ENCODE results near the gene BCL6. TPM values are rescaled to one million over a fixed set of nuclear protein-coding genes. Genes with fewer than 3 reads are reported as not detected.
A peak's percentile ranks its signal among the peaks of the same experiment; 100 is the strongest.

The BCL6 gene
- total and polyA plus RNA-seq, 2 experiments from 2014 or later = 2.6 to 5.9 TPM

DNA sequence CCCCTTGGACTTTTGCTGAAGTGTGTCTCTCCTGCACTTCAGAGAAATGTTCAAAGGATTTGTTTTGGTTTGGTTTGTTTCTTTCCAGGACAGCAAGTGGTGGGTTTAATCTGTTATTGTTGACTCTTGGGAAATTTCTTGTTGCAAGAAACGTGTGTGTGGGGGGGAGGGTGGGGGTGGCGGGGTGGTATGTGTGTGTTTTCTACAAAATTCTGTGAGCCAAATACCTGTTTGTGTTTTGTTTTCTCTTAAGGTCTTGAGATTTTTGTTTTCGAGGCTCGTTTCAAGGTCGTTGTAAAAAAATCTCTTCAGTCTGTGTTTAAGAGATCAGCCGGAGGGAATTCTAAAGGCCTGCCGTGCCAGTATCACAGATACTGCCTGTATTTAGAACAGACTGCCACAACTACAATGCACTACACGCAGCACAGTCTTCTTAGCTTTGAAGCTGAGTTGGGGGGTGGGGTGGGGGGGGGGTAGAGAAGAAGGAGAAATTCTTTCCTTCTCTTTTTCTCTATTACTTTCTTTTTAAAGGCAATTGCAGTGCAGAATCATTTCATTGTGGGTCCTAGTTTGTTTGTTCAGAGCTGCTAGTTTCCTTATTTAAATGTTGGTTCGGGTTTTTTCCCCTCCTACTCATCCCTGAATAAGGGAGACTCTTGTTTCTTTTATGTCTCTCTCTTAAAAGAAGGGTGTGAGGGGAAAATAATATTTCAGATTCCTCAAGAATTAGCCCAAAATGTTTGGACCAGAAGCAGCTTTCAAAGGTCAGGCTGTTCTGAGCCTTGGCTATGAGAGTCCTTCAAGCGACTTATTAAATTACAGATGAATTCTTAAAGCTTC is 1.4 kb upstream of the BCL6 start:
- no peaks in the 10 kb centered on the region for H4K20me1 ChIP-seq (replicated peaks; ENCODE audit: insufficient read depth)
- H3K4me3 ChIP-seq = peak overlapping the region; percentile 83
- peak; percentile 69 for DNase-seq (ENCODE audit: low spot score)
- H3K79me2 ChIP-seq (replicated peaks; ENCODE audit: insufficient read depth) = 0 out of 2 replicates have a peak, but pooled peaks cover 3% of the 10 kb centered on the region
- H3K27ac Mint-ChIP-seq = peak overlapping the region; percentile 100
- no peaks in the 10 kb centered on the region for H3K9me2 ChIP-seq (ENCODE audit: insufficient read depth)
- H3K4me1 Mint-ChIP-seq = peaks cover 69% of the 10 kb centered on the region
- H3K4me2 ChIP-seq = peak overlapping the region; percentile 92
- peaks cover 27% of the 10 kb centered on the region for H3K27me3 ChIP-seq (ENCODE audit: insufficient read depth)
- TF ChIP-seq CREB1 (CRISPR knock-in tag; IDR thresholded peaks at IDR 0.05; ENCODE audit: low read depth) (no peak), NANOG (IDR thresholded peaks at IDR 0.05; ENCODE audit: borderline replicate concordance) (no peak), EZH2phosphoT487 (IDR thresholded peaks at IDR 0.05; ENCODE audit: unreplicated experiment) (no peak), JUNB (IDR thresholded peaks at IDR 0.05; ENCODE audit: unreplicated experiment) (no peak)
- TF ChIP-seq, protein P1, sequence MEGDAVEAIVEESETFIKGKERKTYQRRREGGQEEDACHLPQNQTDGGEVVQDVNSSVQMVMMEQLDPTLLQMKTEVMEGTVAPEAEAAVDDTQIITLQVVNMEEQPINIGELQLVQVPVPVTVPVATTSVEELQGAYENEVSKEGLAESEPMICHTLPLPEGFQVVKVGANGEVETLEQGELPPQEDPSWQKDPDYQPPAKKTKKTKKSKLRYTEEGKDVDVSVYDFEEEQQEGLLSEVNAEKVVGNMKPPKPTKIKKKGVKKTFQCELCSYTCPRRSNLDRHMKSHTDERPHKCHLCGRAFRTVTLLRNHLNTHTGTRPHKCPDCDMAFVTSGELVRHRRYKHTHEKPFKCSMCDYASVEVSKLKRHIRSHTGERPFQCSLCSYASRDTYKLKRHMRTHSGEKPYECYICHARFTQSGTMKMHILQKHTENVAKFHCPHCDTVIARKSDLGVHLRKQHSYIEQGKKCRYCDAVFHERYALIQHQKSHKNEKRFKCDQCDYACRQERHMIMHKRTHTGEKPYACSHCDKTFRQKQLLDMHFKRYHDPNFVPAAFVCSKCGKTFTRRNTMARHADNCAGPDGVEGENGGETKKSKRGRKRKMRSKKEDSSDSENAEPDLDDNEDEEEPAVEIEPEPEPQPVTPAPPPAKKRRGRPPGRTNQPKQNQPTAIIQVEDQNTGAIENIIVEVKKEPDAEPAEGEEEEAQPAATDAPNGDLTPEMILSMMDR (conservative IDR thresholded peaks at IDR 0.05; ENCODE audit: low read depth in 2 of 2) = no peak
- TF ChIP-seq, protein P2, sequence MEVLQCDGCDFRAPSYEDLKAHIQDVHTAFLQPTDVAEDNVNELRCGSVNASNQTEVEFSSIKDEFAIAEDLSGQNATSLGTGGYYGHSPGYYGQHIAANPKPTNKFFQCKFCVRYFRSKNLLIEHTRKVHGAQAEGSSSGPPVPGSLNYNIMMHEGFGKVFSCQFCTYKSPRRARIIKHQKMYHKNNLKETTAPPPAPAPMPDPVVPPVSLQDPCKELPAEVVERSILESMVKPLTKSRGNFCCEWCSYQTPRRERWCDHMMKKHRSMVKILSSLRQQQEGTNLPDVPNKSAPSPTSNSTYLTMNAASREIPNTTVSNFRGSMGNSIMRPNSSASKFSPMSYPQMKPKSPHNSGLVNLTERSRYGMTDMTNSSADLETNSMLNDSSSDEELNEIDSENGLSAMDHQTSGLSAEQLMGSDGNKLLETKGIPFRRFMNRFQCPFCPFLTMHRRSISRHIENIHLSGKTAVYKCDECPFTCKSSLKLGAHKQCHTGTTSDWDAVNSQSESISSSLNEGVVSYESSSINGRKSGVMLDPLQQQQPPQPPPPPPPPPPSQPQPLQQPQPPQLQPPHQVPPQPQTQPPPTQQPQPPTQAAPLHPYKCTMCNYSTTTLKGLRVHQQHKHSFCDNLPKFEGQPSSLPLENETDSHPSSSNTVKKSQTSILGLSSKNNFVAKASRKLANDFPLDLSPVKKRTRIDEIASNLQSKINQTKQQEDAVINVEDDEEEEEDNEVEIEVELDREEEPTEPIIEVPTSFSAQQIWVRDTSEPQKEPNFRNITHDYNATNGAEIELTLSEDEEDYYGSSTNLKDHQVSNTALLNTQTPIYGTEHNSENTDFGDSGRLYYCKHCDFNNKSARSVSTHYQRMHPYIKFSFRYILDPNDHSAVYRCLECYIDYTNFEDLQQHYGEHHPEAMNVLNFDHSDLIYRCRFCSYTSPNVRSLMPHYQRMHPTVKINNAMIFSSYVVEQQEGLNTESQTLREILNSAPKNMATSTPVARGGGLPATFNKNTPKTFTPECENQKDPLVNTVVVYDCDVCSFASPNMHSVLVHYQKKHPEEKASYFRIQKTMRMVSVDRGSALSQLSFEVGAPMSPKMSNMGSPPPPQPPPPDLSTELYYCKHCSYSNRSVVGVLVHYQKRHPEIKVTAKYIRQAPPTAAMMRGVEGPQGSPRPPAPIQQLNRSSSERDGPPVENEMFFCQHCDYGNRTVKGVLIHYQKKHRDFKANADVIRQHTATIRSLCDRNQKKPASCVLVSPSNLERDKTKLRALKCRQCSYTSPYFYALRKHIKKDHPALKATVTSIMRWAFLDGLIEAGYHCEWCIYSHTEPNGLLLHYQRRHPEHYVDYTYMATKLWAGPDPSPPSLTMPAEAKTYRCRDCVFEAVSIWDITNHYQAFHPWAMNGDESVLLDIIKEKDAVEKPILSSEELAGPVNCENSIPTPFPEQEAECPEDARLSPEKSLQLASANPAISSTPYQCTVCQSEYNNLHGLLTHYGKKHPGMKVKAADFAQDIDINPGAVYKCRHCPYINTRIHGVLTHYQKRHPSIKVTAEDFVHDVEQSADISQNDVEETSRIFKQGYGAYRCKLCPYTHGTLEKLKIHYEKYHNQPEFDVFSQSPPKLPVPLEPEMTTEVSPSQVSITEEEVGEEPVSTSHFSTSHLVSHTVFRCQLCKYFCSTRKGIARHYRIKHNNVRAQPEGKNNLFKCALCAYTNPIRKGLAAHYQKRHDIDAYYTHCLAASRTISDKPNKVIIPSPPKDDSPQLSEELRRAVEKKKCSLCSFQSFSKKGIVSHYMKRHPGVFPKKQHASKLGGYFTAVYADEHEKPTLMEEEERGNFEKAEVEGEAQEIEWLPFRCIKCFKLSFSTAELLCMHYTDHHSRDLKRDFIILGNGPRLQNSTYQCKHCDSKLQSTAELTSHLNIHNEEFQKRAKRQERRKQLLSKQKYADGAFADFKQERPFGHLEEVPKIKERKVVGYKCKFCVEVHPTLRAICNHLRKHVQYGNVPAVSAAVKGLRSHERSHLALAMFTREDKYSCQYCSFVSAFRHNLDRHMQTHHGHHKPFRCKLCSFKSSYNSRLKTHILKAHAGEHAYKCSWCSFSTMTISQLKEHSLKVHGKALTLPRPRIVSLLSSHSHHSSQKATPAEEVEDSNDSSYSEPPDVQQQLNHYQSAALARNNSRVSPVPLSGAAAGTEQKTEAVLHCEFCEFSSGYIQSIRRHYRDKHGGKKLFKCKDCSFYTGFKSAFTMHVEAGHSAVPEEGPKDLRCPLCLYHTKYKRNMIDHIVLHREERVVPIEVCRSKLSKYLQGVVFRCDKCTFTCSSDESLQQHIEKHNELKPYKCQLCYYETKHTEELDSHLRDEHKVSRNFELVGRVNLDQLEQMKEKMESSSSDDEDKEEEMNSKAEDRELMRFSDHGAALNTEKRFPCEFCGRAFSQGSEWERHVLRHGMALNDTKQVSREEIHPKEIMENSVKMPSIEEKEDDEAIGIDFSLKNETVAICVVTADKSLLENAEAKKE (CRISPR knock-in tag; IDR thresholded peaks at IDR 0.05) = no peak
- H3K27me3 Mint-ChIP-seq (ENCODE audit: insufficient read depth, low read depth, poor library complexity) = peaks cover 22% of the 10 kb centered on the region
- peak overlapping the region; percentile 91 for H3K4me3 Mint-ChIP-seq
- ATAC-seq = peak; percentile 3; the same call in 1 of the 3 replicates
- H3K27ac ChIP-seq (ENCODE audit: low read depth) = peak overlapping the region; percentile 95
- no peaks in the 10 kb centered on the region; the same call in 2 of the 3 replicates for H3K36me3 Mint-ChIP-seq (ENCODE audit: low read depth)
- H3K36me3 ChIP-seq (ENCODE audit: insufficient read depth) = no peaks in the 10 kb centered on the region
- H3K9me3 Mint-ChIP-seq = no peaks in the 10 kb centered on the region
- H3K4me1 ChIP-seq (ENCODE audit: insufficient read depth) = peaks cover 44% of the 10 kb centered on the region
- no peak overlapping the region for H2AFZ ChIP-seq
- H3F3A ChIP-seq (replicated peaks; ENCODE audit: low read depth) = no peaks in the 10 kb centered on the region
